Mucosa of descending colon (tissue), 3 donors: Measurements from ENCODE around the gene NME9. TPM values are rescaled to one million over a fixed set of nuclear protein-coding genes. Genes with fewer than 3 reads are reported as not detected.

Source experiments
- ATAC-seq: fragments of 200-7000 bp; cut with Tn5 transposase; one replicate; pipeline ENCODE4 v1.9.1; 2020; ENCODE audit warnings: mild to moderate bottlenecking, moderate library complexity
- DNase-seq, 3 donors: peaks; one replicate each; pipeline ENCODE4 v3.0.0-alpha.2; 2020
- H3K36me3 ChIP-seq: fragments of 200-600 bp; one replicate; pipeline ENCODE4 v1.8.0; 2021; ENCODE audit warnings: low read depth, mild to moderate bottlenecking
- H3K4me1 ChIP-seq: fragments of 200-600 bp; one replicate; pipeline ENCODE4 v1.8.0; 2021; ENCODE audit warnings: low read depth, mild to moderate bottlenecking
- H3K4me3 ChIP-seq: fragments of 200-600 bp; one replicate; pipeline ENCODE4 v1.8.0; 2021; ENCODE audit warnings: mild to moderate bottlenecking
- H3K9me3 ChIP-seq: fragments of 200-600 bp; one replicate; pipeline ENCODE4 v1.8.0; 2021; ENCODE audit warnings: mild to moderate bottlenecking
- intact Hi-C, 2 donors: fragments of 100-400 bp; cut with DNase I in 1 of 2; cut with micrococcal nuclease in 1 of 2; formaldehyde crosslinking; loops; one replicate each; pipeline versions ENCODE4 v1.11.0 to v1.11.1; 2022; cut with DNase I, micrococcal nuclease
- total RNA-seq, 3 donors: library from RNA; stranded (reverse); fragmentation: NEBNext Ultra II Directional in 2 of 3; extraction: Animal tissue kit (Norgen Biotek cat#: 25700) in 2 of 3; gene quantifications; one replicate each; pipeline versions ENCODE4 v1.2.1 to v1.2.4, GENCODE V29; 2021 to 2023
- TF ChIP-seq, protein P1 (sequence below): fragments of 200-600 bp; IDR thresholded peaks from one replicate; pipeline ENCODE4 v1.8.0; 2022; ENCODE audit warnings: antibody characterized with exemption, mild to moderate bottlenecking
- donor health status: DM: no; HTN: no; CAD: no; lungs with moderate emphysema.
- donor health status: DM: no; HTN: no; CAD: no.
- donor health status: DM: no; HTN: yes; CAD: no.

NME9 gene
- total RNA-seq, 3 donors from 2014 or later, result 0.41 TPM; not detected in 2

DNA sequence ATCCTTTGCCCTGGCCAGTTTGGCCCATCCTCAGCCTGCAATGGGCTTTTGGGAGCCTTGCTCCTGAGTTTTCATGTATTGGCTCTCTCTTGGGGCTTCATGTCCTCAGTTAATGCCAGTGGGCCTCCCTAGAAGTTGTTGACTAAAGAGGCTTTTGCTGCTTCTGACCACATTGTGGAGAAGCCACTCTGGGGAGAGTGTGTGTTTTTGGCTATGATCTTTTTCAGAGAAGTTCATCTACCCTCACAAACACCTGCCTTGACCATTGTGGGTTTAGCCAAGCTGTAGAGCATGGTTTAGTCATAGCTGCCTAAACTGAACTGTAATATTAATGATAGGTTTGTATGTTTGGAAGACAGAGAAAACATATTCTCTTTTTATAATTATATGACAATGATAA, 24.7 kb upstream of the NME9 start:
- H3K4me3 ChIP-seq, result no peak overlapping the region
- H3K9me3 ChIP-seq, result no peaks in the 10 kb centered on the region
- H3K36me3 ChIP-seq, result no peaks in the 10 kb centered on the region
- TF ChIP-seq, protein P1, sequence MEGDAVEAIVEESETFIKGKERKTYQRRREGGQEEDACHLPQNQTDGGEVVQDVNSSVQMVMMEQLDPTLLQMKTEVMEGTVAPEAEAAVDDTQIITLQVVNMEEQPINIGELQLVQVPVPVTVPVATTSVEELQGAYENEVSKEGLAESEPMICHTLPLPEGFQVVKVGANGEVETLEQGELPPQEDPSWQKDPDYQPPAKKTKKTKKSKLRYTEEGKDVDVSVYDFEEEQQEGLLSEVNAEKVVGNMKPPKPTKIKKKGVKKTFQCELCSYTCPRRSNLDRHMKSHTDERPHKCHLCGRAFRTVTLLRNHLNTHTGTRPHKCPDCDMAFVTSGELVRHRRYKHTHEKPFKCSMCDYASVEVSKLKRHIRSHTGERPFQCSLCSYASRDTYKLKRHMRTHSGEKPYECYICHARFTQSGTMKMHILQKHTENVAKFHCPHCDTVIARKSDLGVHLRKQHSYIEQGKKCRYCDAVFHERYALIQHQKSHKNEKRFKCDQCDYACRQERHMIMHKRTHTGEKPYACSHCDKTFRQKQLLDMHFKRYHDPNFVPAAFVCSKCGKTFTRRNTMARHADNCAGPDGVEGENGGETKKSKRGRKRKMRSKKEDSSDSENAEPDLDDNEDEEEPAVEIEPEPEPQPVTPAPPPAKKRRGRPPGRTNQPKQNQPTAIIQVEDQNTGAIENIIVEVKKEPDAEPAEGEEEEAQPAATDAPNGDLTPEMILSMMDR, result no peak
- ATAC-seq (no peak), DNase-seq (no peak)
- H3K4me1 ChIP-seq, result no peaks in the 10 kb centered on the region
- intact Hi-C loops, result no loop called here

DNA sequence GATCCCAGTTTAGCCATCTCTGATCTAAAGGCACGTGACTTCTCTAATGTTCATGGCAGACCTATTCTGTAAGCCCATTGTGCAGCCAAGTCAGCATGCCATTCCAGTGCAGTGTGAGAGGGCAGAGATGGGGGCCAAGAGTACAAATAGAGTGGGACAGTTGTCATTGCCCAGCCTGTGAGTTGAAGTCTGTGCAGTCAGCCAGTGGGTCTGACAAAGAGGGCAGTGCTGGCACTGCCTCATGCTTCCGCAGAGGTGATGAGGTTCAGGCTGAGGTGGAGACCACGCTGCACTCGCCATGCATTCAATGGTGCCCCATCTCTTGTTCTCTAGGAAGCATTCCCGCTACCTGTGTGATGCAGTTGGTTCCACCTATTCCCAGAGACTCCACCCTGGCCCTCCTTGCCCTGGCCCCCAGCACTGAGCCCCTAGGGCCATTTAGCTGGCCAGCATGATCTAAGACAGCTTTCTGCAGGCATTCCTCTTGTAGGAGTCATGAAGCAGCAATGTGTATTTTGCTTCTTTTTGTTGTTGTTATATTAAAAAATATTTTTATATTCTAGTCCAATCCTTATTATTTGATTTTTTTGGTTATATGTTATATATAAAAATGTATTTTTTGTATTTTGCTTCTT, 22.4 kb upstream of the NME9 start:
- Histone ChIP-seq H3K9me3 (no peaks in the 10 kb centered on the region), H3K4me1 (peaks cover 3% of the 10 kb centered on the region), H3K4me3 (no peak overlapping the region), H3K36me3 (no peaks in the 10 kb centered on the region)
- TF ChIP-seq, protein P1, result no peak
- ATAC-seq, result no peak
- no peak for DNase-seq
- intact Hi-C loops, result no loop called here

DNA sequence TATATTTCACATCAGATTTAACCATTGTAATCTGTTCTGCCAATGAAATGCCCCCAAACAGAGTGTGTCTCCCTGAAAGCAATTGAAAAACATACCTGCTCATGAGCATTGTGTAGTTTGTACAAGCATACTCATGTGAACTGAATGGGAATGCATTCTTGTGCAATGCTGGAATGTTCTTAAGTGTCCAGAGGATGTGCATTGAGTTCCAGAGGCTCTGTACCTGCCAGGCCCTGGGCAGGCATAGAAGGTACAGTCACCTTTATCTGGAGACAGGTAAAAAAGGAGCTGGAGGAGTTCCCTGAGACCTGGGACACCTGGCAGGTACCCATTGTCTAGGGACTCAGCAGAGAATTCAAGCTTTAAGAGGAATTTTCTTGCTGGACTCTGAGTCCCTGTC, 21.5 kb upstream of the NME9 start:
- Histone ChIP-seq H3K4me3 (no peak overlapping the region), H3K36me3 (no peaks in the 10 kb centered on the region), H3K4me1 (peaks cover 3% of the 10 kb centered on the region), H3K9me3 (no peaks in the 10 kb centered on the region)
- ATAC-seq (no peak), DNase-seq (no peak)
- intact Hi-C loops, result no loop called here
- TF ChIP-seq, protein P1, result no peak

DNA sequence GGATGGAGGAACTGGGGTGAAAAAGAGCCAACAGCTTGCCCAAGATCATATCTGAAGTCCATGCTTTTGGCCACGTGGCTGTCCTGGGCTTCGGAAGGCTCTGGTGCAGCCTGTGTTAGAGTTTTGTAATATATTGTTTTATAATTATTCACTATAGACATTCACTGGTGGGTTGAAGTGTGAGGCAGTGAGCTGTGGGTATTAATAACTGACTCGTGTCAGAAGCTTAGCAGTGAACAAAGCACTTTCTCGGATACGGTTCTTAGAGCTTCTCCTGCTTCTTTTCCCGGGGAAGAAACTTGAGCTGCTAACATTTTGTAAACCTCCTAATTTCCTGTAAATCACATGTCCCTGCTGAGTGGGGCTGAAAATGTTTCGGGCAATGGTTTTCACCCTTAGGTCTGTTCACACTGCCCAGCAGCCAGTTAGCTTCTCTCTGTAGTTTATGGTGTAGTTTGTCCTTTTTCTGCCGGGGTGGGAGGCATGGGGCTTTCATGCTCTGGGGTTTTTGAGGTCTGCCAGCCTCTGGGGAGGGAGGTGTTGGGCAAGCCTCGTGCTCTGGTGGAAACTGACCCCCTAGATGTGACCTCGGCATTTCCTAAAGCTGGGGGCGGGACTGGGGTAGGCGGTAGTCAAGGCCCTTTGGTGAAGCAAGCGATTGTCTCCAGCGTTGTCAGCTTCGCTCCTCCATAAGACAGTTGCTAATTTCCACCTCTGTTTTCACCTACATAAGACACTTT, 20.4 kb upstream of the NME9 start:
- intact Hi-C loops, result no loop called here
- peaks cover 3% of the 10 kb centered on the region for H3K4me1 ChIP-seq
- TF ChIP-seq, protein P1, result no peak
- H3K9me3 ChIP-seq, result no peaks in the 10 kb centered on the region
- no peaks in the 10 kb centered on the region for H3K36me3 ChIP-seq
- H3K4me3 ChIP-seq, result no peak overlapping the region
- no peak for DNase-seq
- no peak for ATAC-seq

DNA sequence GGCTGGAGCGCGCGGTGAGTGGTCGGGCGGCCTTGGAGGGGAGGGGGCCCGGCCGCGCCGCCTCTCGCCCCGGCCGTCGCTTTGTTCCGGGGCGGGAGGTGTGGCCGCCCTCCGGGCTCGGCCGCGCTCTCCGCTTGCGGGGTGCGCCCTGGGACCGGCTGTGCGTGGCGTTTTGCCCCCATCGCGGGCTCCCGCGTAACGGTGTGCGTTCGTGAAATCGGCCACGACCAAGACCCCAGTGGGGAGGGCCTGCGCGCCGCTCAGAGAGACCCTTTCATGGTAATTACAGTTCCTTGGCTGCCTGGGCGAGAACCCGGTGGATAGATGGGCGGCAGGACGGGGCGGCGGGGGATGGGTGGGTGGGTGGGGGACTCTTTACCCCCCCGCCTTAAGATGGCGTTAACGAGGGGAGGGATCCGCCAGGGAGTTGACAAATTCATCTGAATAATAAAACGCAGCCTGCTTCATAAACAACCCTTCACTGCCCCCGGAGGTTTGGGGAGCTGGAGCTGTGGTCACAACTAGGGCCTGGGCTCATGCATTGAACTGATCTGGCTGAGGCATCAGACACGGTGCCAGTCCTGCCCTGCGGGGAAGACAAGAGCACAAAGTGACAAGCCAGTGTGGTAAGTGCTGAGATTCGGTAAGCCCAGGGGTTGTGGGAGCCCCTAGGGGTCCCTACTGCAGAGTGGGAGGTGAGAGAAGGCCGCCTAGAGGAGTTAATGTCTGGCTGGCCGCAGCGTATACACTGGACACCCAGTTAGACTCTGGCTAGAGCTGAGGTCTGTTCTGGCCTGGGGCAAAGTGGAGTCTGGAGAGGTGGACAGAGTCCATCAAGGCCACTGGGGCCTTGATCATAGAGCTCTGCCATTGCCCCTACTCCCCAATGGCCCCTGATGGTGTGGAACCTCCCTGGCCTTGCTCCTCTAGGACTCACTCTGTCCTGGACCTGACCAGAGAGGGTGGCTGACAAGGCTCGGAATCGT, 19.4 kb upstream of the NME9 start:
- DNase-seq (peak in 1 of 3 donors; percentile 9), ATAC-seq (peak; percentile 52)
- TF ChIP-seq, protein P1, result no peak
- intact Hi-C loops, result no loop called here
- H3K36me3 ChIP-seq, result no peaks in the 10 kb centered on the region
- H3K4me1 ChIP-seq, result peaks cover 3% of the 10 kb centered on the region
- peak overlapping the region; percentile 36 for H3K4me3 ChIP-seq
- H3K9me3 ChIP-seq, result no peaks in the 10 kb centered on the region
